Mesothelial cell of epicardium (in vitro differentiated cells): ENCODE results near the gene KLHL15. TPM values are rescaled to one million over a fixed set of nuclear protein-coding genes. Genes with fewer than 3 reads are reported as not detected.

Experiments
- DNase-seq, 2 experiments: peaks; one replicate each; pipeline ENCODE4 v3.0.0; 2021; ENCODE audit warnings: low spot score in 2 of 2; ENCODE audit not compliant: unreplicated experiment in 2 of 2
- H3K27ac Mint-ChIP-seq: 2 replicates; pipeline ENCODE4 v1.8.0; 2021; ENCODE audit warnings: mixed read lengths
- H3K27me3 Mint-ChIP-seq: 2 replicates; pipeline ENCODE4 v1.8.0; 2021; ENCODE audit warnings: low read depth, mixed read lengths
- H3K36me3 Mint-ChIP-seq: 2 replicates; pipeline ENCODE4 v1.8.0; 2021; ENCODE audit warnings: mixed read lengths
- H3K4me1 Mint-ChIP-seq: 2 replicates; pipeline ENCODE4 v1.8.0; 2021; ENCODE audit warnings: mixed read lengths
- H3K4me3 Mint-ChIP-seq: 2 replicates; pipeline ENCODE4 v1.8.0; 2021; ENCODE audit warnings: mild to moderate bottlenecking, moderate library complexity, mixed read lengths
- H3K9me3 Mint-ChIP-seq: 2 replicates; pipeline ENCODE4 v1.8.0; 2021; ENCODE audit warnings: mixed read lengths
- total RNA-seq: library from RNA; stranded (reverse); gene quantifications from 3 replicates; pipeline ENCODE4 v1.2.1, GENCODE V29; 2021
- TF ChIP-seq, protein P1 (sequence below): fragments of 200-600 bp; sonication (generic); IDR thresholded peaks from one replicate; pipeline ENCODE4 v1.5.0; 2021; ENCODE audit warnings: antibody characterized with exemption; ENCODE audit not compliant: unreplicated experiment

The KLHL15 gene
- total RNA-seq, 1 donor from 2014 or later: 21.9 TPM

DNA sequence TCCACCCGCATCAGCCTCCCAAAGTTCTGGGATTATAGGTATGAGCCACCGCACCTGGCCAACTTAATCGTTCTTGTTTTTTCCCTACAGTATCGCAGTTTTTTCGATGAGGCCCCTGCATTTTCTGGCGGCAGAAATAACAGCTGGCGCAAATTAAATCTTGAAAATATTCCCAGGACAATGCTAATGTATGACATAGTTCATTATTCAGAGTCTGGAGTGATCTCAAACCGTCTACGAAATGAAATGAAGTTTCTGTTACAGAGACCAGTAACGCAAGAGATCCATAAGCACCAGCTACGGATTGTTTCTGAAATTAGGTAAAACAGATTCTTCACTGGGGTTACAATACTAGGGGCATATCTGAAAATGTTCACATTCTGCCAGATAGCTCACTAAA is 91.9 kb downstream of the KLHL15 start:
- Mint-ChIP-seq H3K27ac (no peak overlapping the region), H3K27me3 (no peaks in the 10 kb centered on the region), H3K9me3 (no peaks in the 10 kb centered on the region), H3K4me3 (no peak overlapping the region), H3K4me1 (peaks cover 16% of the 10 kb centered on the region), H3K36me3 (no peaks in the 10 kb centered on the region)
- DNase-seq: no peak
- TF ChIP-seq, protein P1, sequence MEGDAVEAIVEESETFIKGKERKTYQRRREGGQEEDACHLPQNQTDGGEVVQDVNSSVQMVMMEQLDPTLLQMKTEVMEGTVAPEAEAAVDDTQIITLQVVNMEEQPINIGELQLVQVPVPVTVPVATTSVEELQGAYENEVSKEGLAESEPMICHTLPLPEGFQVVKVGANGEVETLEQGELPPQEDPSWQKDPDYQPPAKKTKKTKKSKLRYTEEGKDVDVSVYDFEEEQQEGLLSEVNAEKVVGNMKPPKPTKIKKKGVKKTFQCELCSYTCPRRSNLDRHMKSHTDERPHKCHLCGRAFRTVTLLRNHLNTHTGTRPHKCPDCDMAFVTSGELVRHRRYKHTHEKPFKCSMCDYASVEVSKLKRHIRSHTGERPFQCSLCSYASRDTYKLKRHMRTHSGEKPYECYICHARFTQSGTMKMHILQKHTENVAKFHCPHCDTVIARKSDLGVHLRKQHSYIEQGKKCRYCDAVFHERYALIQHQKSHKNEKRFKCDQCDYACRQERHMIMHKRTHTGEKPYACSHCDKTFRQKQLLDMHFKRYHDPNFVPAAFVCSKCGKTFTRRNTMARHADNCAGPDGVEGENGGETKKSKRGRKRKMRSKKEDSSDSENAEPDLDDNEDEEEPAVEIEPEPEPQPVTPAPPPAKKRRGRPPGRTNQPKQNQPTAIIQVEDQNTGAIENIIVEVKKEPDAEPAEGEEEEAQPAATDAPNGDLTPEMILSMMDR: no peak

Other genes with a start within 250 kb of the KLHL15 start
- gene SAT1, start 244.0 kb downstream of the KLHL15 start, total RNA-seq: 225 to 236 TPM (median 233 TPM) in 3 replicates
- gene APOO, start 119.2 kb downstream of the KLHL15 start, total RNA-seq: 45.2 to 55.7 TPM (median 50.5 TPM) in 3 replicates
- gene CXorf58, start 119.2 kb downstream of the KLHL15 start, total RNA-seq: 0.13 TPM in 1 of 3 replicates, not detected in the others
- gene EIF2S3, start 27.8 kb upstream of the KLHL15 start, total RNA-seq: 460 to 475 TPM (median 474 TPM) in 3 replicates
- gene ZFX, start 122.5 kb upstream of the KLHL15 start, total RNA-seq: 131 to 145 TPM (median 143 TPM) in 3 replicates